IPS DF 4.7 (cell line): ENCODE data around the gene TK2.
"Not testable (repeated sequence)": the region's sequence is repeated elsewhere in the genome, so short reads cannot be mapped to it uniquely, and the experiment has no call there.

Experiments used
- DNase-seq: peaks from one replicate; pipeline ENCODE4 v3.0.0-alpha.2; 2013; ENCODE audit warnings: low spot score; ENCODE audit errors: extremely low read depth

Gene TK2

DNA sequence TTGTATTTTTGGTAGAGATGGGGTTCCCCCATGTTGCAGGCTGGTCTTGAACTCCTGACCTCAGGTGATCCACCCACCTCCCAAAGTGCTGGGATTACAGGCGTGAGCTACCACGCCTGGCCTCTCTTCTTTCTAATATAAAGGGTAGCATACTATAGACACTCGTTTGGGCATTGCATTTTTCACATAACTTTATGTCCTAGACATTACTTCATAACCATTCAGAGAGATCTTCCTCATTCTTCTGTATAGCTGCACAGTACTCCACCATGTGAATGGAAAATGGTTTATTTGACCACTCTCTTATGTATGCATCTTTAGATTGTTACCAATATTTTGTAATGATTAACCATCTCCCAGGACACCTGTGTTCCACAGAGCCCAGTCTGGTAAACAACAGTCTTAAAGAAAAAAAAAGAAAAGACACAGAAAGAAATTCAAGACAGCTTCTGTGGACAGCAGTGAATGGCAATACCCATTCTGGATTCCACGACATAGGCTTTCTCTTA, 42.1 kb downstream of the TK2 start:
- DNase-seq = no peak

DNA sequence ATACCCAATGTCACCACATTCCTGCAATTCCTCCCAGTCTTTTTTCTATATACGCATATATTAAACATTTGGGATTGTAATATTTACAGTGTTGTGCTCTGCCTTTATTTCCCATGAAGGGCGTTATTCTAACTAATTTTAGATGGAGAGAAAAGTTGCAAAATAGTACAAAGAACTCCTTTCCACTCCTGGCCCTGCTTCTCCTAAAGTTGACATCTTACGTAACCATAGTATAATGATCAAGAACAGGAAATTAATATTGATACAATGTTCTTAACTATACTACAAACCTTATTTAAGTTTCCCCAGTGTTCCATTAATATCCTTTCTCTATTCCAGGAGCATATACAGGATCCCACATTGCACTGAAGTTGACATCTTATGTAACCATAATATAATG, 46.3 kb downstream of the TK2 start:
- no peak for DNase-seq

DNA sequence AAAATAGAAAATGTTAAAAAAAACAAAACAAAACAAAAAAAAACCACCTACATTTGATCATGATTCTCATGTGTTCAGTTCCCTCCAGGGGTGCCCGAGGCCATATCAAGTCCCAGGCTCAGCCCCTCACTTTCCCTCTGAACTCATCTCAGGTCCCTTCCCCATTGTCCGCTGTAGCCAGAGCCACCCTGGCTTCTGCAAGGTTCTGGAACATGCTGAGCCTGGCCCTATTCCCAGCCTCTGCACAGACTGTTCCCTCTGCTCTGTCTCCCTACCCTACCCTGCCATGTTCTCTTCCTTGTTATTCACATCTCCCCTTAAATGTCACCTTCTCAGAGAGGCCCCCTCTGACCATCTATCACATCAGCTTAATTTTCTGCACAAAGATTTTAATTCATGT, 46.9 kb downstream of the TK2 start:
- no peak for DNase-seq

DNA sequence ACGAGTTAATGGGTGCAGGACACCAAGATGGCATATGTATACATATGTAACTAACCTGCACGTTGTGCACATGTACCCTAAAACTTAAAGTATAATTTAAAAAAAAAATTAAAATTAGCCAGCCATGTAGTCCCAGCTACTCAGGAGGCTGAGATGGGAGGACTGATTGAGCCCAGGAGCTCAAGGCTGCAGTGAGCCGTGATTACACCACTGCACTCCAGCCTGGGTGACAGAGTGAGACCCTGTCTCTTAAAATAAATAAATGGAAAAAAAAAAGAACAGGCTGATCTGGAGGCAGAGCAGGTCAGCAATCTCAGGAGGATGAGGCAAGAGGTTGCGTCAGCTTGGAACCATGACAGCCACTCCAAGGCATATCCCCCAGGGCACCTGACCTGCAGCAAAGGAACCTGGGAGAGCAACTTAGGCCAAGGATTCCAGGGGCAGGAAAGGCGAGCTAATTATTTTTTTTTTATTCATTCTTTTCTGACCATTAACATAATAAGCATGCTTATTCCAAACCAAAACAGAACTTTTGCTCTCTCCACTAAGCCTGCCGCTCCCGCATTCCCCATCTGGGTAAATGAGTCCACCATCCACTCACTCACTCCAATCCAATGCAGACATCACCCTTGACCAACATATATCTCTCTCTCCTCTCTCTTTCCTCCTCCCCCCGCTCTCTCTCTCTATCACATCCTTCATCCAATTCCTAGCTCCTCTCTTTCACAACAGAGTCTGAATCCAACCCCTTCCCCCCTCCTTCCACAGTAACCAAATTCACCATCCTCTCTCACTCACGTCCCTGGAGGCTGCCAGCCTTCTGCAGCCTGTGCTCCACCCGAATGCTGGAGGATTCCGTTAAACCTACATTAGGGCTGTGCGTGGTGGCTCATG, 47.7 kb downstream of the TK2 start:
- DNase-seq = no peak

DNA sequence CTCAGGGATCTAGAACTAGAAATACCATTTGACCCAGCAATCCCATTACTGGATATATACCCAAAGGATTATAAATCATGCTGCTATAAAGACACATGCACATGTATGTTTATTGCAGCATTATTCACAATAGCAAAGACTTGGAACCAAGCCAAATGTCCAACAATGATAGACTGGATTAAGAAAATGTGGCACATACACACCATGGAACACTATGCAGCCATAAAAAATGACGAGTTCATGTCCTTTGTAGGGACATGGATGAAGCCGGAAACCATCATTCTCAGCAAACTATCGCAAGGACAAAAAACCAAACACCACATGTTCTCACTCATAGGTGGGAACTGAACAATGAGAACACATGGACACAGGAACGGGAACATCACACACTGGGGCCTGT, 48.4 kb downstream of the TK2 start:
- DNase-seq = not testable (repeated sequence)

DNA sequence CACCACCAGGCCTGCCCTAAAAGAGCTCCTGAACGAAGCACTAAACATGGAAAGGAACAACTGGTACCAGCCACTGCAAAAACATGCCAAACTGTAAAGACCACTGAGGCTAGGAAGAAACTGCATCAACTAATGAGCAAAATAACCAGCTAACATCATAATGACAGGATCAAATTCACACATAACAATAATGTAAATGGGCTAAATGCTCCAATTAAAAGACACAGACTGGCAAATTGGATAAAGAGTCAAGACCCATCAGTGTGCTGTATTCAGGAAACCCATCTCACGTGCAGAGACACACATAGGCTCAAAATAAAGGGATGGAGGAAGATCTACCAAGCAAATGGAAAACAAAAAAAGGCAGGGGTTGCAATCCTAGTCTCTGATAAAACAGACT, 52.0 kb downstream of the TK2 start:
- DNase-seq = not testable (repeated sequence)

DNA sequence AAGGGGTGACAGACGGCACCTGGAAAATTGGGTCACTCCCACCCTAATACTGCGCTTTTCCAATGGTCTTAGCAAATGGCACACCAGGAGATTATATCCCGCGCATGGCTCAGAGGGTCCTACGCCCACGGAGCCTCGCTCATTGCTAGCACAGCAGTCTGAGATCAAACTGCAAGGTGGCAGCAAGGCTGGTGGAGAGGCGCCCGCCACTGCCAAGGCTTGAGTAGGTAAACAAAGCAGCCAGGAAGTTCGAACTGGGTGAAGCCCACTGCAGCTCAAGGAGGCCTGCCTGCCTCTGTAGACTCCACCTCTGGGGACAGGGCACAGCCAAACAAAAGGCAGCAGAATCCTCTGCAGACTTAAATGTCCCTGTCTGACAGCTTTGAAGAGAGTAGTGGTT, 53.7 kb downstream of the TK2 start:
- not testable (repeated sequence) for DNase-seq

DNA sequence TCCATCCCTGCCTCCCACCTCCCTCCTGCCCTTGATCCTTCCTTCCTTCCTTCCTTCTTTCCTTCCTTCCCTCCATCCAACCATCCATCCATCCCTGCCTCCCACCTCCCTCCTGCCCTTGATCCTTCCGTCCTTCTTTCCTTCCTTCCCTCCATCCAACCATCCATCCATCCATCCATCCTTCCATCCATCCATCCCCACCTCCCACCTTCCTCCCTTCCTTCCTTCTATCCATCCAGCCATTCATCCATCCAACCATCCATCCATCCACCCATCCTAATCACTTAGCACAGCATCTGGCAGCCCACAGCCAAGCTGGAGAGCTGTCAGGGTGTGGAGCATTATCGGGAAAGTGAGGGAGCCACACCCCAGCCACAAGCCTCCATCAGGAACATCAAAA, 54.5 kb downstream of the TK2 start:
- no peak for DNase-seq

DNA sequence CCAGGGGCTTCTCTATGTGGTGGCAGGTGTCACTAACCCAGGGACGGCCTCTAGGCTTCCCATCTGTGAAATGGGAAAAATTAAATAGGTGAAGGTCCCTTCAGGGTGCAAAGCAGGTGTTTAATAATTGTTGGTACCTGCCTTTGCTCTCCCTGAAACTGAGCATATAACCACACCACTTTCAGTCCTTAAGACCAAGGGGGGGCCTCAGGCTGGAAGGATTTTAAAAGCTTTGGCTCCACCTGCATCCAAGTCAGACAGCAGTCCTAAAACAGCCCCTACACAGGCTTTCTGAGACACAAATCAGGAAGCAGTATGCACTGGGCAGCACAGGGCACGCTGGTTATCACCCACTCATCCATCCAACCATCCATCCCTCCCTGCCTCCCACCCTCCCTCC, 55.0 kb downstream of the TK2 start:
- DNase-seq = no peak

DNA sequence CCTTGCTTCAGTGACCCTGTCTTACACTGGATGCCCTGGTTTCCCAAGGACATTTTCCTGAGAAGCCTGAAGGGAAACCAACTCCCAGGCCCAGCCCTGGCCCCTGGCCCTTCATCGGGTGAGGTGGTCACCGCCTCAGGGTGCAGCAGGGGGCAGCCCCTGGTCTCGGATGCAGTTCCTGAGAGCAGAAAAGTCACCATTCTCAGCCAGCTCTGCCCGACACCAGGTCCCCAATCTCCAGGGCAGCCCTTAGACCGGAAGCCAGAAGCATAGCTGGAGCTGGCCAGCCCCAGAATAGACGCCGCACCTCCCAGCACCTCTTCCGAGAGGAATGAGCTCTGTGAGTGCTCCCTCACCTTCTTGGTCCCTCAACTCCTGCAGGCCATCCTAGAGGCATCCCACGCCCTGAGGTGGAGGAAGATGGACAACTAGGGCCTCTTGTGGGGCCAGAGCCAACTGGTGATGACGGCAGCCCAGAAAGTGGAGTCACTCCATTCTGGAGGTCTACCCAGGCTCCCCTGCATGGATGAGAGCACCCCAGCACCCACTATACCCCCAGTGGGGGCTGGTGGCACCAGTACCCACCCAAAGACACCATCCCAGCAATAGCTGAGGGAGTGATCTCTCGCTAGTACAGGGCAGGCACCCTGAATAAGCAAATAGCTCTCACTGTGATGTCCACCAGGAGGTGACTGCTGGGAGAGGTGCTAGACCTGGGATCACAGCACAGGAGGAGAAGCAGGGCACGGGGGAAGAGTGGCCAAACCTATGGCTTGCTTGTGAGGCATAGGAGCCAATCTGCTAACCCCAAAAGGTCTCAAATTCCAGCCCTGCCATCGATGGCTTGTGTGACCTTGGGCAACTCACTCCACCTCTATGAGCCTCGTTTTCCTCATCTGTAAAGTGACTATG, 56.2 kb downstream of the TK2 start:
- no peak for DNase-seq

DNA sequence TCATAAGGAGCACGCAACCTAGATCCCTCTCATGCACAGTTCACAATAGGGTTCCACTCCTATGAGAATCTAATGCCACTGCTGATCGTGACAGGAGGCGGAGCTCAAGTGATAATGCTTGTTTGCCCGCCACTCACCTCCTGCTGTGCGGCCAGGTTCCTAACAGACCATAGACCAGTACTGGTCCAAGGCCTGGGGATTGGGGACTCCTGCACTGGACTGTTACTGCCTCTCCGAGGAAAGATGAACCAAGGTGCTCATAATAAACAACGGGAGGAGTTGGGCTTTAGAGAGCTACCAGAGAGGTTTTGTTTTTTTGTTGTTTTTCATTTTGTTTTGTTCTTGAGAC, 58.2 kb downstream of the TK2 start:
- no peak for DNase-seq

DNA sequence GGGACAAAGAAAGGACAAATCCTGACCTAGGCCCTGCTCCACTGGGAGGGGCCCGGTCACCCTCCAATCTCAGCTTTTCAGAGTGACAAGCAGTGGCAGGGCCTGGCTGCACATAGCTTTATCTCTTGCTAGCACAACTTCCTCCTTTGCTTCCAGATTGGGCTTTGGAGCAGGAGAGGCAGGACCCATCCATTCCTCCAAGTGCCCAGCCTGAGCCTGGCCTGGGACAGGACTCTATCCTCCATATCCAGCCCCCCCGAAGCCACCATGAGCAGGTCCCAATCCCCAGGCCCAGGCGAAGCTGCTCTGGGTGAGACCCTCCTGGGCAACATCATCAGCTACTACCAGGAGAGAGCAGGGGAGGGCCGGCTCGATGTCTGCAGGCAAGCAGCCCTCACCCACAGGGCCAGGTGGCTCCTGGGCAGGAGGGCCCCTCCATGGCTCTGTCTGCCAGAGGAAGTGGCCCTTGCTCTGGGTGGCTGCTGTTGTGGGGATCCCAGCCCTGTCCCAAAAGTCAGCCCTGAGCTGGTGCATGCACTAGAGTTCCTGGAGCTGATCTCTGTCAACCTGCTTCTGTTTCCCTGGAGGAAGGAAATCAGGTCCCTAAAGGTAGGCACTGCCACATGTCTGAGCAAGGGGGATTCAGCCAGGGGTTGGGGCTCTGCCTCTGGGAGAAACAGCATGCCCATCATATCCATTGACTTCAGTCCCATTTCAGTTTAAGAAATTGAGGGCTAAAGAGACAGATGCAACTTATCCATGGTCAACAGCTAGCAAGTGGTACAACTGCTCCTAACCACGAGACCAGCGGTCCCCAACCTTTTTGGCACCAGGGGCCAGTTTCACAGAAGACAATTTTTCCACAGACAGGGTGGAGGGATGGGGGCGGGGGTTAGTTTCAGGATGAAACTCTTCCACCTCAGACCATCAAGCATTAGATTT, 58.9 kb downstream of the TK2 start:
- no peak for DNase-seq

DNA sequence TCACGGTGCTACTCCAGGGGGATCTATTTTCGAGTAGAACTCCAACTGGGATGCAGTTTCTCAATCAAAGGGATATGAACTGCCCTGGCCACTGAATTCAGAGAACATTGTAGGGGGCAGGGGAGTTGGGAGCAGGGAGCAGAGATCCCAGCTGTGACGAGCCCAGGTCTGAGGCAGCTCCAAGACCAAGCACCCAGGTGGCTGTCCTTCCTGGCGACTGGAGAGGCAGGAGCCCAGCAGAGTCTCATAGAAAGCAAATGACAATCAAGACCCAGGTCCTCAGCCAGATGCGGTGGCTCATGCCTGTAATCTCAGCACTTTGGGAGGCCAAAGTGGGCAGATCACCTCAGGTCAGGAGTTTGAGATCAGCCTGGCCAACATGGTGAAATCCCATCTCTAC, 60.1 kb downstream of the TK2 start:
- DNase-seq = no peak

DNA sequence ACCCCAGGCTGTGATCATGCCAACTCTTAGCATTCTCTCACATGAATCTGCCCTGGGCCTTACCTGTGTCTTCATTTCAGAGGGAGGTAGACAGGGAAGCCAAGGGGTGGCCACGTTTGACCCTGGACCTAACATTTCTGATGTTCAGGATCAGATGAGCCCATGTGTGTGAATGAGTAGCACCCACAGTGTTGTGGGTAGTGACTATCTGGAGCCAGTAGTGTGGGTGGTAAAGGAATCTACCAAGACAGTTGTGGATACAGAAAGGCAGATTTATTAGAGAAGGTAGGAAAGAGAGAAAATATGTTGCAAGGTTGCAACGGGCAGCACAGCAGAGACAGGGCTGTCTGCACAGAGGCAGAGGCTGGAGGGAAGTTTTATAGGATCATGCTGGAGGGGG, 60.5 kb downstream of the TK2 start:
- DNase-seq = no peak

DNA sequence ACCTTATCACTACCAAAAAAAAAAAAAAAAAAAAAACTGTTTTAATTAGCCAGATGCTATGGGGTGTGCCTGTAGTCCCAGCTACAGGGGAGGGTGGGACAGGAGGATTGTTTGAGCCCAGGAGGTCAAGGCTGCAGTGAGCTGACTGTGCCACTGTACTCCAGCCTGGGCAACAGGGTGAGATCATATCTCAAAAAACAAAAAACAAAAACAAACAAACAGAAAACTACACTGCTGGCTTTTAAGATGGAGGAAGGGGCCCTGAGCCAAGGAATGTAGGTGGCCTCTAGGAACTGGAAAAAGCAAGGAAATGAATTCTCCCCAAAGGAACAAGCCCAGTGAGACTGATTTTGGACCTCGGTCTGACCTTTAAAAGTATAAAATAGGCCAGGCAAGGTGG, 61.4 kb downstream of the TK2 start:
- no peak for DNase-seq

DNA sequence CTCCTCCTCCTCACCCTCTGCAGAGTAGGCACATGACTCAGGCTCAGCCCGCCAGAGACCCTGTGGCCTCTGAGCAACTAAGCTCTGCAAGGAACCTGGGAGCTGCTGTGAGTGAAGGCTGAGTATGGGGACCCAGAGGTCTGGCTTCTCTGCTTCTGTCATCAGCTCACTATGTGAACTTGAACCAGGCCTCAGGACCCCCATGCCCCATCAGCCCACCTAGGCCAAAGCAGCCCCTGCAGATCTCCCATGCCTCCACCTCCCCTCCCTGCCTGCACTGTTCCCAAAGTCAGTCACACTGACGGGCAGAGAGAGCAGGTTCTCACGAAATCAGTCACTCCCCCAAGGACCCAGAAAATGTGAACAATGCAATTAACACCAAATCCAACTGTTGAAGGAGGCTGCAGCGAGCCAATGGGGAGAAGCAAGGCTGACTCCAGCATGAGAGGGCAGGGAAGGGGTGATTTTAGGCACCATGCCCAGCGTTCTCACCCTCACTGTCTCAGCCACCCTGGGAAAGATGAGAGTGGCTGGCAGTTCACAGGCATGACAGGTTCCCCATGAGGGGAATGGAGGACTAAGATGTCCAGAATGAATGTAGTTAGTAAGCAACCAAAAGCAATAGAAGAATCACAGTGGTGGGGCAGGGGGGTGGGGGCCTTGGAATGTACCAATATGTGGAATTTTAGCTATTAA, 62.2 kb downstream of the TK2 start:
- DNase-seq = no peak

DNA sequence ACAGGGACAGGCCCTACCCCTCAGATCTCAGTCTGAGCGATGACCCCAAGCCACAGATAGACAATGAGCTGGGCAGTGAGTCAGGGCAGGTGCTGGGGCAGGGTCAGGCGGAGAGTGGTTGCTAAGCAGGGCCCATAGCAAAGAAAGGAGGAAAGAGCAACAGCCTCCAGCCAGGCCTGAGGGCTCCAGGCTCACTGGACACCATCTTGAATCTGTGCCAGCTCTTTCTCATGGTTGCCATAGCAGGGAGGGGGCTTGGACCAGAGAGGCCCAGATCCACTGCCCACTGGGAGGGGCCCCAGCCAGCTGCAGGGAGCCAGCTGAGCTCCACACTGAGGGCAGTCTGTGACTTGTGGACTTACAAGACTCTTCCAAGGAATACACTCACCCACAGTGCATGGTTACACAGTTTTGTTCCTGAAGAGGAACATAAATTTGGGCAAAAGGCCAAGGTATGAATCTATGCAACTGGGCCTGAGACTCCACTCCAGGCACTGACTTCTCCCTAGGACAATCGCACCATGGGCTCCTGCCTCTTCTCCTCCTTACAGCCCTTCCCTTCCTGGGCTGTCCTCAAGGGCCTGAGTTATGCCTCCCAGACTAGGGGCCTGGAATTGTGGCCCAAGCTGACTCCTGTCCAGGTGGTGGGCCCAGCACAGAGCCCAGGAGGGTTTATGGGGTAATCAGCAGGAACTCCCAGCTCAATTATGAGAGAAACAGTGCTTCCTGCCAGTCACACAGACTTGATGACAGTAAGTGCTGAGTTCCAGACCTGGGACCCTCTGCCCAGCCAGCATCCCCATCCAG, 62.9 kb downstream of the TK2 start:
- DNase-seq = no peak

DNA sequence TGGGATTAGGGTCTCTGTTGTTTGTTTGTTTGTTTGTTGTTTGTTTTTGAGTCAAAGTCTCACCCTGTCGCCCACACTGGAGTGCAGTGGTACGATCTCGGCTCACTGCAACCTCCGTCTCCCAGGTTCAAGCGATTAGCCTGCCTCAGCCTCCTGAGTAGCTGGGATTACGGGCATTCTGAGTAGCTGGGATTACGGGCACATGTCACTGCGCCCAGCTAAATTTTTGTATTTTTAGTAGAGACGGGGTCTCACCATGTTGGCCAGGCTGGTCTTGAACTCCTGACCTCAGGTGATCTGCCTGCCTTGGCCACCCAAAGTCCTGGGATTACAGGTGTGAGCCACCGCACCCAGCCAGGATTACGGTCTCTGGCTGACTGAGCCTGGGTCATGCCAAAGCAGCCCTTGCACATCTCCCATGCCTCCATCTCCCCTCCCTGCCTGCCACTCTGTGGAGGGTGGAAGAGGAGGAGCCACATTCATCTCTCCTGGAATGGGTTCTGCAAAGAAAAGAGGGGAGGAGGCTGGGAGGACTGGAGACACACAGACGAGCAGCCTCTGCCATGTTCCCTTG, 63.6 kb downstream of the TK2 start:
- DNase-seq = no peak

DNA sequence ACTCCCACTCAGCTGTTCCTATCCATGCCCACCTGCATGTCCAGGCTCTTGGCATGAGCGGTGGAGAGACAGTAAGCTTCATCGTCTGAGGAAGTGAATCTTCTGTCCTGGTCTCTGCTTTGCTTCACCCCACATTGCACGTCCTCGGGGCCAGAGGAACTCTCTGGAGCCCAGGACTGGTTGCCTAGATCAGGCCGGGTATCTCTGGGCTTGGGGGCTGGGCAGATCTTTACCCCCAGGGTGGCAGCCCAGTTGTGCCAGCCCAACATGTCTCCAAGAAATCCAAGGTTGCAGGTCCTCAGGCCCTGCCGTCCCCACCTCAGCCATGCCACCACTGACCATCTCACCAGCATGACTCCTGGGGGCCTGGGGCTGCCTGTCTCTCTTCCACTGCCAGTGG, 64.5 kb downstream of the TK2 start:
- no peak for DNase-seq
